ENCODE data around the gene ABCB6.
"Not testable (repeated sequence)": the region's sequence is repeated elsewhere in the genome, so short reads cannot be mapped to it uniquely, and the experiment has no call there.

The ABCB6 gene

DNA sequence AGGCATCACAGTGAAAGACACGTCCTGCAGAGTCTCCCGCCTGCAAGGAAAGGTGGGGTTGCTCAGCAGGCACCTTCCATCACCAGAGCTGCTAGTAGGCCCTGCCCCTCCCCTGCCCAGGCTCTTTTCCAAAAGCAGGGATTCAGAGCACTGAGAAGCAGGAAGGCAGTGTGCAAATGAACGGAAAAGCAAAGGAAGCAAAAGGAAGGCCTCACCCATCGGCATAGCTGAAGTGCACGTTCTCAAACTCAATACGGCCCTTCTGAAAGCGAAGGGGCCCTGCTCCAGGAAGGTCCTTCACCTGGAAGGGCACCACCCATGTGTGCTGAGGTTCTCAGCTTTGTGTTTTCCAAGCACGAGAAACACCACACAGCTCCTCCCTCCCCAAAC, 5.7 kb downstream of the ABCB6 start:
- DNase-seq = no peak

DNA sequence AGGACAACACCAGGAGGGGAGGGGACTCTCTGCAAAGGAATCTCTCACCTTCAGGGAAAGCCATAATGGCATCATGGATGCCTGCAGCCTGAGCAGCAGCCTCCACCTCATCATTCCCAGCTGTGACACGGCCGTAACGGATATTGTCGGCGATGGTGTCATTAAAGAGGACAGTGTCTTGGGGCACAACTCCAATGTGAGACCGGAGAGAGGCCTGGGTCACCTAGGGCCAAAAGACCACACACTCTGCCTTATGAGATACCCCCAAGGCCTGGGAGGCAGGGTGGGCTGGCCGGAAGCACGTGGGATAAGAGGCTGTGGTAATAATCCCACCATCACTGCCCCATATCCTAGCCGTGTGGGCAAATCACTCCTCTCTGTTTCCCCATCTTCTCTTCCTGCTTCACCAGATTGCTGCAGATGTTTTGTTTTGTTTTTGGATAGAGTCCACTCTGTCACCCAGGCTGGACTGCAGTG, 7.8 kb downstream of the ABCB6 start:
- DNase-seq = no peak

GRCh38 chr2:219210196-219210885, 8.4 kb downstream of the ABCB6 start:
- no peak for DNase-seq

GRCh38 chr2:219209236-219210195, 9.2 kb downstream of the ABCB6 start:
- no peak for DNase-seq

- no peak for DNase-seq
Observed at GRCh38 chr2:219207884-219208740, 10.6 kb downstream of the ABCB6 start.

- no peak for DNase-seq
Observed at GRCh38 chr2:219207134-219207883, 11.4 kb downstream of the ABCB6 start.

DNA sequence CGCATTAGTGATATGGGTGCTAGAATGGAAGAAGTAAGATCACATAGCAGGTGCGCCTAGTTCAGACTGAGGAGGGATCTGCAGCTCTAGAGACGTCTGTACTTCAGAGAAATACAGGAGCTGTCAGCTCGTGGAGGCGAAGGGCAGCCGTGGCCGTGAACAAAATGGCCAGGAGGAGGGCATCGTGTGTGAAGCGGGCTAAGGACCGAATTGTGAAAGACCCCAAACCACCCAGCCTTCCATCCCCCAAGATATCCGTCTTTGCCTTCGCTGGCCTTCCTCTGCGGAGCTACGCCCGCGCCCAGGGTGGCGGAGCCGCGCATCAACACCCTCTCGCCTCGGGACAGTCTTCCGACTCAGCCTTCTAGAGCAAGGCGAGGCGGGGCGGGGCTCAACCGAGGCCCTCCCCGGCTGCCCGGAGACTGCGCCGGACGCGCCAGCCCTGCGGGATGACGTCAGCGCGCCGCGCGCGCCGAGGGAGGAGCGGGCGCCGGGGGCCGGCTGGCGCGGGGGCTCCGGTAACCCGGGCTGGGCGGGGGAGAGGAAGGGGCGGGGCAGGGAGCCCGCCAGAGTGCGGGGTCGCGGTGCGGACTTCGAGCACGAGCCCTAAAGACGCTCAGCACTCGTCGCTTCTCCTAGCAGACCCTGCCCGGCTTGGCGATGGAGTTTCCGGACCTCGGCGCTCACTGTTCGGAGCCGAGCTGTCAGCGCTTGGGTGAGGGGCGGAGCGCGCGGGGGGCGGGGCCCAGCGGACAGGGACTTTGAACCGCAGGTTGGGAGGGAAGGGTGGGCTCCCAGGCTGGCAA, 12.2 kb downstream of the ABCB6 start, which contains the start of gene ZFAND2B:
TSS of gene ZFAND2B (plus strand) at position 455 of the 806 bp plus-strand sequence. CDS start at position 661, 206 bp downstream.
- DNase-seq = peak; percentile 54

DNA sequence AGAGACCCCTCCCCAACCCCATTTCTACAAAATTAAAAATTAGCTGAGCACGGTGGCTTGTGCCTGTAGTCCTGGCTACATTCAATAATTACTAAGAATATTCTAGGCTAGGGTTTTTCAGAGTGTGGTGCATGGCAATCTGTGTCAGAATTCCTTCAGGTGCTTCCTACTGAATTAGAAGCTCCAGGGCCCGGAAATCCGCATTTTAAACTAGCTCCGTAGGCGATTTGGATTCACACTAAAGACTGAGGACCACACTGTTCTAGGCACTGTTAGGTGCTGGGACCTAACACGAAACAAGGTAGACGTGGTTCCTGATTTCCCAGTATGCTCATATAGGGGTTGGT, 12.8 kb downstream of the ABCB6 start:
- no peak for DNase-seq

GRCh38 chr2:219205165-219205538, 13.6 kb downstream of the ABCB6 start:
- DNase-seq = no peak

GRCh38 chr2:219204425-219205164, 14.2 kb downstream of the ABCB6 start:
- no peak for DNase-seq

DNA sequence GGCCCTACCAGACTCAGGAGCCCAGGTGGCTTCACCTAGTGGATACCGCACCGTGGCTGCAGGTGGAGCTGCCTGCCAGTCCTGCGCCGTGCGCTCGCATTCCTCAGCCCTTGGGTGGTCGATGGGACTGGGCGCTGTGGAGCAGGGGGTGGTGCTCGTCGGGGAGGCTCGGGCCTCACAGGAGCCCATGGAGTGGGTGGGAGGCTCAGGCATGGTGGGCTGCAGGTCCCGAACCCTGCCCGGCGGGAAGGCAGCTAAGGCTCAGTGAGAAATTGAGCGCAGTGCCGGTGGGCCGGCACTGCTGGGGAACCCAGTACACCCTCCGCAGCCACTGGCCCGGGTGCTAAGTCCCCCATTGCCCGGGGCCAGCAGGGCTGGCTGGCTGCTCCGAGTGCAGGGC, 17.4 kb downstream of the ABCB6 start:
- not testable (repeated sequence) for DNase-seq

DNA sequence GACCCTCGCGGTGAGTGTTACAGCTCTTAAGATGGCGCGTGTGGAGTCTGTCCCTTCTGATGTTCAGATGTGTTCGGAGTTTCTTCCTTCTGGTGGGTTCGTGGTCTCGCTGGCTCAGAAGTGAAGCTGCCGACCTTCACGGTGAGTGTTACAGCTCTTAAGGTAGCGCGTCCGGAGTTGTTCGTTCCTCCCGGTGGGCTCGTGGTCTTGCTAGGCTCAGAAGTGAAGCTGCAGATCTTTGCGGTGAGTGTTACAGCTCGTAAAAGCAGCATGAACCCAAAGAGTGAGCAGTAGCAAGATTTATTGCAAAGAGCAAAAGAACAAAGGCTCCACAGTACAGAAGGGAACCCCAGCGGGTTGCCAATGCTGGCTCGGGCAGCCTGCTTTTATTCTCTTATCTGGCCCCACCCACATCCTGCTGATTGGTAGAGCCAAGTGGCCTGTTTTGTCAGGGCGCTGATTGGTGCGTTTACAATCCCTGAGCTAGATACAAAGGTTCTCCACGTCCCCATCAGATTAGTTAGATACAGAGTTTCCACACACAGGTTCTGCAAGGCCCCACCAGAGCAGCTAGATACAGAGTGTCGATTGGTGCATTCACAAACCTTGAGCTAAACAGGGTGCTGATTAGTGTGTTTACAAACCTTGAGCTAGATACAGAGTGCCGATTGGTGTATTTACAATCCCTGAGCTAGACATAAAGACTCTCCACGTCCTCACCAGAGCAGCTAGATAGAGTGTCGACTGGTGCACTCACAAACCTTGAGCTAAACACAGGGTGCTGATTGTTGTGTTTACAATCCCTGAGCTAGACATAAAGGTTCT, 18.0 kb downstream of the ABCB6 start:
- DNase-seq = not testable (repeated sequence)

DNA sequence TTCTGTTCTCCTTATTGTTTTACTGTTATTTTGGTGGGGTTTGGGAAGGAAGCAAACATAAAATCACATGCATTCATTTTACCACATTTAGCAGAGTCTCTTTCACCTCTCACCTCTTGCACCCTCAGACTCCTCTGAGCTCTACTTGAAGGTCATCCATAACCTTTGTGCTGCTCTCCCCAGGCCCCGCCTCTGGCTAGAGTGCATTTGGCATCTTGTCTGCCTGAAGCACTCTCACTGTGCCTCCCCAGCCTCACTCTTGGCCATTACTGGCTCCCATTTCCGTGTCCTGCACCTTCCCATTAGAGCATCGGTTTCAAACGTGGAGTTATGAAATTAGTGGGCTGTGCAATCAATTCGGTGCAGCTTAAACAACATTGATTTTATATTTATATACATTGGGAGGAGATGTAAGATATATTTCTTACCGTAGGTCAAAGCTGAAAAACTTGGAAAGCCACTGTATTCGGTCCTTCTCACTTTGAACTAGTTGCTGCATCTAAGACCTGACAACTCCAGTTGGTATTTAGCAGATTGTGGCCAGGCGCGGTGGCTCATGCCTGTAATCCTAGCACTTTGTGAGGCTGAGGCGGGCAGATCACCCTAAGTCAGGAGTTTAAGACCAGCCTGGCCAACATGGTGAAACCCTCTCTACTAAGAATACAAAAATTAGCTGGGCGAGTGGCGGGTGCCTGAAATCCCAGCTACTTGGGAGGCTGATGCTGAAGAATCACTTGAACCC, 19.1 kb downstream of the ABCB6 start:
- no peak for DNase-seq

DNA sequence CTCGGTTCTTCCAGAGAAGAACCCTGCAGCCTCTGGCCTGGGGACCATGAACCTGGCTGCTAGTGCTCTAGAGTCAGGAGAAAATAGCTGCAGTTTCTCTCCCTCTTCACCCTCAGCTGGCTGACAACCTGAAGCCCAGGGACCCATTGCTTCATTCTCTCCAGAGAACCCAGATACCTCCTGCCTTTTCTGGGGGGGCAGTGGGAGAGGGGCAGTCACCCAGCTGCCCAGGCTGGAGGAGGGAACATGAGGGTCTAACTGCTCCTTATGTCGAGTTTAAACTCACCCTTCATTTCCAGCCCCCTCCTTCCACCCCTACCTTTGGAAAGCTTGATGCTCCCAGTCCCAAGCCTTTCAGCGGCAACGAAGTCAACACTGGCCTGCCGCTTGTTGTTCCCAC, 19.8 kb downstream of the ABCB6 start:
- no peak for DNase-seq

DNA sequence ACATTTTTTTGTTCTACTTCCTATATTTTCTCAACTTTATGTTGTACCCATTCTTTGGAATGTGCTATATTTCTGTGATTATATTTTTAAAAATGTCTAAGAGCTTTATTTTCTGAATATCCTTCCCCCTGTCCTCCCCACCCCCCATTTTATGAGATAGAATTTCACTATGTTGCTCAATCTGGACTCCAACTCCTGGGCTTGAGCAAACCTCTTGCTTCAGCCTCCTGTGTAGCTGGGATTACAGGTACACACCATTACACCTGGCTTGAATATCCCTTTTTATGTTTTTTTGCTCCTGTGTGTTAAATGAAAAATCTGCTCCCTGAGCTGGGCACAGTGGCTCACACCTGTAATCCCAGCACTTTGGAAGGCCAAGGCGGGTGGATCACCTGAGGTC, 21.4 kb downstream of the ABCB6 start:
- DNase-seq = no peak

DNA sequence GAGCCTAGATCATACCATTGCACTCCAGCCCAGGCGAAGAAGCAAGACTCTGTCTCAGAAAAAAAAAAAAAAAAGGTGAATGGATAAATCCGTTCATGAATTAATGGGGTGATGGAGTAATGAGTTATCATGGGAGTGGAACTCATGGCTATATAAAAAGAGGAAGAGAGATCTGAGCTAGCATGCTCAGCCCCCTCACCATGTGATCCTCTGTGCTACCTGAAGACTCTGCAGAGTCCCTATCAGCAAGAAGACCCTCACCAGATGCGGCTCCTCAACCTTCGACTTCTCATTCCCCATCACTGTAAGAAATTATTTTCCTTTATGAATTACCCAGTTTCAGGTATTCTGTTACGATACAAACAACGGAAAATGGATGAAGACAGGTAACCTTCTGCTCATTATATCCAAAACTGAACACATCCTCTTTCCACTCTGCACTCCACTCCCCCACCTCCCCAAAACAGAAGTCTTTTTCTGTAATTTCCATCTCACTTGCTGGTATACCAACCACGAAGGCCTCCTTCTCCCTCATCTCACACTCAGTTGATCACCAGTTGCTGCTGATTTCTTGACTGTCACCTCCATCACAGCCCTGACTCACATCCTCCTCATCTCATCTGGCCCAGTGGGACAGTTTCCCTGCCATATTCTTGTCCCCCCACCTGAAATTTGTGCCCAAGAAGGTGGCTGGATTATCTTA, 31.9 kb downstream of the ABCB6 start:
- no peak for DNase-seq

GRCh38 chr2:219184121-219184520, 34.6 kb downstream of the ABCB6 start:
- DNase-seq = no peak

DNA sequence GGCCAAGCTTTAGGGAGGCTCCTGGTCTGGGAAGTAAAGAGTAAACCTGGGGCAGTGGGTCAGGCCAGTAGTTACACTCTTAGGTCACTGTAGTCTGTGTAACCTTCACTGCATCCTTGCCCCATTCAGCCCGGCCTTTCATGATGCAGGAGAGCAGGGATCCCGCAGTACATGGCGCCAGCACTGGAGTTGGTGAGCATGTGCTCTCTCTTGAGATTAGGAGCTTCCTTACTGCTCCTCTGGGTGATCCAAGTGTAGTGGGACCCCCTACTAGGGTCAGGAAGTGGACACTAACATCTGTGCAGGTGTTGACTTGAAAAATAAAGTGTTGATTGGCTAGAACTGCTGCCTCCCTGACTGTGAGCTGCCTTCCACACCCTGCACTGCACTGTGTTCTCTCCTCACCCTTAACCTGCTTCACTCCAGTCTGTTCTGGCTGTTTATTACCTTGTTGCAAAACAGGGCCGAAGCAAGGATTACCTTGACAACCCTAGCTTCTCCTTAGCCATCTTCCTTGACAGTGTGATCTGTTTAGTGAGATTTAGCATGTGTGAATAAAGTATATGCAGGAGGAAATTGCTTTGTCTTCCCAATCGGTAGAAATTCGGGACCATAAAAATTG, 35.5 kb downstream of the ABCB6 start:
- DNase-seq = no peak

Measured in SIG-M5 (cell line).